ENCODE data around the gene ZNF644.

ZNF644 gene

DNA sequence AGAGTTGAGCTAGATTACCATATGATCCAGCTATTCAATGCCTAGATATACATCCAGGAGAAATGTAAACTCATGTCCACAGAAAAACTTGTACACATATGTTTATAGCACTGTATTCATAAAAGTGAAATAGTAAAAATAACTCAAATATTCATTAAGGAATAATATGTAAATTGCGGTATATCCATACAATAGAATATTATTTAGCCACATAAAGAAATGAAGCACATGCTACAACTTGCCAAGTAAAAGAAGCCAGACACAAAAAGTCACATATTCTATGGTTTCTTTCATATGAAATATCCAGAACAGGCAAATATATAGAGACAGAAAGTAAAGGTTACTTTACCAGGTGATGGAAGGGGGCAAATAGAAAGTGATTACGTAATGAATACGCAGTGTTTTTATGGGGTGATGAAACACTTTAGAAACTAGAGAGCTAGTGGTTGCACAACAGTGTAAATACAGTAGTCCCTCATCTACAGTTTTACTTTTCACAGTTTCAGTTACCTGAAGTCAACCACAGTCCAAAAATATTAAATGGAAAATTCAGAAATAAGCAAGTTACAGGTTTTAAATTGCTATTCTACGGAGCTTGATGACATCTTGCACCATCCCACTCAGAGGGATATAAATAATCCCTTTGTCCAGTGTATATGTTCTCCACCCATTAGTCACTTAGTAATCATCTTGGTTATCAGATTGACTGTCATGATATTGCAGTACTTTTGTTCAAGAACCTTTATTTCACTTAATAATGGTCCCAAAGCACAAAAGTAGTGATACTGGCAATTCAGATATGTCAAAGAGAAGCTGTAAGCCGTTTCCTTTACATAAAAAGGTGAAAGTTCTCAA is 62.3 kb downstream of the ZNF644 start:
- TF ChIP-seq, protein P1, sequence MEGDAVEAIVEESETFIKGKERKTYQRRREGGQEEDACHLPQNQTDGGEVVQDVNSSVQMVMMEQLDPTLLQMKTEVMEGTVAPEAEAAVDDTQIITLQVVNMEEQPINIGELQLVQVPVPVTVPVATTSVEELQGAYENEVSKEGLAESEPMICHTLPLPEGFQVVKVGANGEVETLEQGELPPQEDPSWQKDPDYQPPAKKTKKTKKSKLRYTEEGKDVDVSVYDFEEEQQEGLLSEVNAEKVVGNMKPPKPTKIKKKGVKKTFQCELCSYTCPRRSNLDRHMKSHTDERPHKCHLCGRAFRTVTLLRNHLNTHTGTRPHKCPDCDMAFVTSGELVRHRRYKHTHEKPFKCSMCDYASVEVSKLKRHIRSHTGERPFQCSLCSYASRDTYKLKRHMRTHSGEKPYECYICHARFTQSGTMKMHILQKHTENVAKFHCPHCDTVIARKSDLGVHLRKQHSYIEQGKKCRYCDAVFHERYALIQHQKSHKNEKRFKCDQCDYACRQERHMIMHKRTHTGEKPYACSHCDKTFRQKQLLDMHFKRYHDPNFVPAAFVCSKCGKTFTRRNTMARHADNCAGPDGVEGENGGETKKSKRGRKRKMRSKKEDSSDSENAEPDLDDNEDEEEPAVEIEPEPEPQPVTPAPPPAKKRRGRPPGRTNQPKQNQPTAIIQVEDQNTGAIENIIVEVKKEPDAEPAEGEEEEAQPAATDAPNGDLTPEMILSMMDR (IDR thresholded peaks at IDR 0.05; ENCODE audit: low read depth, low read length): no peak
- DNase-seq (ENCODE audit: low read depth in 2 of 2): peak; percentile 42 to 68
- H3K4me3 ChIP-seq (replicated peaks in 1 of 2; ENCODE audit: low read depth in 2 of 2, low read length in 2 of 2): no peak overlapping the region

DNA sequence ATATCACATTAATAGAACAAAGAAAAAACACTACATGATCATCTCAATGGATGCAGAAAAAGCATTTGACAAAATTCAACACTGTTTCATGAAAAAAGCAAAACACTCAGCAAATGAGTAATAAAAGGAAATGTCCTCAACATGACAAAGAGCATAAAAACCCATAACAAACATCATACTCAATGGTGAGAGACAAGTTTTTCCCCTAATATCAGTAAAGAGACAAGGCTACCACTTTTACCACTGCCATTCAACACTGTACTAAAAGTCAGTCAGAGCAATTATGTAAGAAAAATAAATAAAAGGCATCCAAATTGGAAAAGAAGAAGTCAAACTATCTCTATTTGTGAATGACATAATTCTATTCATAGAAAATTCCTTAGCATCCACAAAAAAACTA is 64.3 kb downstream of the ZNF644 start:
- H3K4me3 ChIP-seq (replicated peaks in 1 of 2; ENCODE audit: low read depth in 2 of 2, low read length in 2 of 2): no peak overlapping the region
- TF ChIP-seq, protein P1 (IDR thresholded peaks at IDR 0.05; ENCODE audit: low read depth, low read length): no peak
- peak in 1 of 2 donors; percentile 24 for DNase-seq (ENCODE audit: low read depth in 2 of 2)

DNA sequence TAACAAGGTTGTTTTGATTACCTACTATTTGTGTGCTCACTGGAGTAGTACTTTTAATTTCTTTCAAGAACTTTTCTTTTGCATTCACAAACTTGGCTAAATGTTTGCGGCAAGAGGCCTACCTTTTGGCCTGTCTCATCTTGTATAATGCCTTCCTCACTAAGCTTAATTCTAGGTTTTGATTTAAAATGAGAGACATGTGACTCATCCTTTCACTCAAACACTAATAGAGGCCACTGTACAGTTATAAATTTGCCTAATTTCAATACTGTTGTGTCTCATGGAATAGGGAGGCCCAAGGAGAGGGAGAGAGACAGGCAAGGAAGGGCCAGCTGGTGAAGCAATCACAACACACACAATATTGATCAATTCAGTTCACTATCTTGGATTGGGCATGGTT is 66.1 kb downstream of the ZNF644 start:
- no peak overlapping the region for H3K4me3 ChIP-seq (replicated peaks in 1 of 2; ENCODE audit: low read depth in 2 of 2, low read length in 2 of 2)
- DNase-seq (ENCODE audit: low read depth in 2 of 2): no peak
- TF ChIP-seq, protein P1 (IDR thresholded peaks at IDR 0.05; ENCODE audit: low read depth, low read length): no peak

DNA sequence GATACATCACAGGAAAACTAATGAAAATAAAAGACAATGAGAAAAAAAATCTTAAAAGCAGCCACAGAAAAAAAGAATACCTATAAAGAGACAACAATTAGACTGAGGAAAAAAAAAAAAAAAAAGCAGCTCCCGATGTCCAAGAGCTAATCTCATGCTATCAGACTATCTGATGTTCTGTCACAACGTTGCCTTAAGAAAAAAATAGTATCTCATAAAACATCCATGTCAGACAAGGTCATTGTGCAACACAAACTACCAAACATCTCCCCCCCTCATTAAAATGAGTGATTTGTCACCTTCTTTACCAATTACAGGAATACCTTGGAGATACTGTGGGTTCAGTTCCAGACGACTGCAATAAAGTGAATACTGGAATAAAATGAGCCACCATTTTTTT is 68.9 kb downstream of the ZNF644 start:
- no peak for DNase-seq (ENCODE audit: low read depth in 2 of 2)
- TF ChIP-seq, protein P1 (IDR thresholded peaks at IDR 0.05; ENCODE audit: low read depth, low read length): no peak
- H3K4me3 ChIP-seq (replicated peaks in 1 of 2; ENCODE audit: low read depth in 2 of 2, low read length in 2 of 2): no peak overlapping the region

DNA sequence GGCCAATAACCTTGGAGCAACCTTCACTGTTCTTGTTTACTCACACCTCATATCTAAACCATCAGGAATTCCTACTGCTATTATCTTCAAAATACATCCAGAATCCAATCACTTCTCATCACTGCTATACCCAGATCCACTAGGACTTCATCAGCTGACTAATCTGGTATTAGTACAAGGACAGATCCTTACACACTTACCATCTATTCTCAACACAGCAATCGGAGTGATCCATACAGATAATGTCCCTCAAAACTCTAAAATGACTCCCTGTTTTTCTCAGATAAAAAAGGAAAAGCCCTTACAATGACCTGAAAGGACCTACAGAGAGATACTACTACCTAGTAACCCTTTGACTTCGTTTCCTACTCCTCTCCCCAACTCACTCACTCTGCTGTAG is 70.8 kb downstream of the ZNF644 start:
- TF ChIP-seq, protein P1 (IDR thresholded peaks at IDR 0.05; ENCODE audit: low read depth, low read length): no peak
- DNase-seq (ENCODE audit: low read depth in 2 of 2): no peak
- no peak overlapping the region for H3K4me3 ChIP-seq (replicated peaks in 1 of 2; ENCODE audit: low read depth in 2 of 2, low read length in 2 of 2)

DNA sequence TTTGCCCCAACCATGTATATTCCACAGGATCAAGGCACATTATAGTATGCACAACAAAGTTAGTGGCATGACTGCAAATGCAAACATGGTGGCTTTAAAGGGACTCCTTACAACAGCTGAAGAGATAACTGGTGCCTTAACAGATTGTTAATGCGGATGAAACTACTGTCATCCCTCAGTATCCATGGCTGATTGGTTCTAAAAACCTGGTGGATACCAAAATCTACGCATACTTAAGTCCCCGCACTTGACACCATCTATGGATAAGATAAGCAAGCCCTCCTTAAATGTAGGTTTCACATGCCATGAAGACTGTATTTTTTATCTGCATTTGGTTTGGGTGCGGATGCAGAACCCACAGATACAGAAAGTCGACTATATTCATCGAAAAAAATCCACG is 73.5 kb downstream of the ZNF644 start:
- H3K4me3 ChIP-seq (replicated peaks in 1 of 2; ENCODE audit: low read depth in 2 of 2, low read length in 2 of 2): no peak overlapping the region
- TF ChIP-seq, protein P1 (IDR thresholded peaks at IDR 0.05; ENCODE audit: low read depth, low read length): no peak
- no peak for DNase-seq (ENCODE audit: low read depth in 2 of 2)

Measured in cardiac fibroblast (primary cell).